ENCODE measurements around the gene TAAR6.
"Not testable (repeated sequence)": the region's sequence is repeated elsewhere in the genome, so short reads cannot be mapped to it uniquely, and the experiment has no call there.

The TAAR6 gene

GRCh38 chr6:132537145-132537544 is 33.0 kb upstream of the TAAR6 start:
- no peak overlapping the region for H3K4me3 ChIP-seq (ENCODE audit: low read length)
- no peak for TF ChIP-seq CTCF (conservative IDR thresholded peaks at IDR 0.05; ENCODE audit: low read length)
- no peak for DNase-seq (ENCODE audit: low read depth)

GRCh38 chr6:132537977-132538376 is 32.1 kb upstream of the TAAR6 start, which contains the start of gene TAAR9:
Gene TAAR9, plus strand, starts transcription at chr6:132538277. Its CDS starts 13 bp downstream, at chr6:132538290.
- no peak for TF ChIP-seq CTCF (conservative IDR thresholded peaks at IDR 0.05; ENCODE audit: low read length)
- DNase-seq (ENCODE audit: low read depth), result no peak

GRCh38 chr6:132544826-132545225 is 25.3 kb upstream of the TAAR6 start:
- no peak overlapping the region for H3K4me3 ChIP-seq (ENCODE audit: low read length)
- no peak for DNase-seq (ENCODE audit: low read depth)
- no peak for TF ChIP-seq CTCF (conservative IDR thresholded peaks at IDR 0.05; ENCODE audit: low read length)

More at GRCh38 chr6:132537977-132538376, 32.1 kb upstream of the TAAR6 start, which contains the start of gene TAAR9:
- H3K4me3 ChIP-seq (ENCODE audit: low read length), result no peak within 1 kb of the TSS

- no peak for TF ChIP-seq CTCF (conservative IDR thresholded peaks at IDR 0.05; ENCODE audit: low read length)
- no peak for DNase-seq (ENCODE audit: low read depth)
- no peak overlapping the region for H3K4me3 ChIP-seq (ENCODE audit: low read length)
Observed at GRCh38 chr6:132548746-132549463, 21.2 kb upstream of the TAAR6 start.

GRCh38 chr6:132551214-132551613 is 18.9 kb upstream of the TAAR6 start:
- no peak overlapping the region for H3K4me3 ChIP-seq (ENCODE audit: low read length)
- DNase-seq (ENCODE audit: low read depth), result no peak
- no peak for TF ChIP-seq CTCF (conservative IDR thresholded peaks at IDR 0.05; ENCODE audit: low read length)

GRCh38 chr6:132552372-132552771 is 17.8 kb upstream of the TAAR6 start, which contains the start of gene TAAR8:
Gene TAAR8, plus strand, starts transcription at chr6:132552672. Its CDS starts 21 bp downstream, at chr6:132552693.
- DNase-seq (ENCODE audit: low read depth), result no peak
- no peak within 1 kb of the TSS for H3K4me3 ChIP-seq (ENCODE audit: low read length)
- TF ChIP-seq CTCF (conservative IDR thresholded peaks at IDR 0.05; ENCODE audit: low read length), result no peak

GRCh38 chr6:132560087-132560486 is 10.0 kb upstream of the TAAR6 start:
- not testable (repeated sequence) for DNase-seq (ENCODE audit: low read depth)

More at GRCh38 chr6:132560087-132560486, 10.0 kb upstream of the TAAR6 start:
- H3K4me3 ChIP-seq (ENCODE audit: low read length), result not testable (repeated sequence)

Measured in AG10803 (cell line).